Esophagus muscularis mucosa (tissue), 4 donors: ENCODE results near the gene ZNF556. TPM values are rescaled to one million over a fixed set of nuclear protein-coding genes. Genes with fewer than 3 reads are reported as not detected.
A peak's percentile ranks its signal among the peaks of the same experiment; 100 is the strongest.
"Not testable (repeated sequence)": the region's sequence is repeated elsewhere in the genome, so short reads cannot be mapped to it uniquely, and the experiment has no call there.

Source experiments
- DNase-seq: peaks from one replicate; pipeline ENCODE4 v3.0.0-alpha.2; 2017; ENCODE audit errors: extremely low spot score
- H3K27ac ChIP-seq, 4 donors: fragments of 200-600 bp; sonication (generic); replicated peaks in 1 of 4; 1 replicate in 3 of 4; 2 replicates in 1 of 4; pipeline ENCODE4 v1.5.1; 2016 to 2019; ENCODE audit warnings: mild to moderate bottlenecking in 1 of 4
- H3K27me3 ChIP-seq, 4 donors: fragments of 200-600 bp; sonication (generic); one replicate each; pipeline versions ENCODE4 v1.5.1 to v1.6.0; 2016 to 2019
- H3K36me3 ChIP-seq, 4 donors: fragments of 200-600 bp; sonication (generic); one replicate each; pipeline ENCODE4 v1.5.1; 2016 to 2019
- H3K4me1 ChIP-seq, 4 donors: fragments of 200-600 bp; sonication (generic); one replicate each; pipeline ENCODE4 v1.5.1; 2016 to 2019
- H3K4me3 ChIP-seq, 4 donors: fragments of 200-600 bp; sonication (generic); 1 replicate in 2 of 4; 2 replicates in 2 of 4; pipeline ENCODE4 v1.5.1; 2016 to 2019; ENCODE audit warnings: mild to moderate bottlenecking in 4 of 4, moderate library complexity in 1 of 4
- H3K9me3 ChIP-seq, 4 donors: fragments of 200-600 bp; sonication (generic); 1 replicate in 3 of 4; 2 replicates in 1 of 4; pipeline ENCODE4 v1.5.1; 2016 to 2019
- EP300 ChIP-seq: sonication (generic); formaldehyde crosslinking; IDR thresholded peaks from one replicate; pipeline ENCODE4 v1.6.1; 2017; ENCODE audit warnings: antibody characterized with exemption
- POLR2A ChIP-seq: fragments of 450-650 bp; IDR thresholded peaks from one replicate; pipeline ENCODE4 v1.6.1; 2017; ENCODE audit warnings: antibody characterized with exemption, moderate library complexity, mild to moderate bottlenecking, low read depth
- POLR2AphosphoS5 ChIP-seq, 2 donors: sonication (generic); formaldehyde crosslinking; IDR thresholded peaks; one replicate each; pipeline ENCODE4 v1.6.1; 2017; ENCODE audit warnings: antibody characterized with exemption in 2 of 2
- whole genome bisulfite sequencing: methylation state at CpG from one replicate; pipeline ENCODE4 v1.1.5; 2018; 5-methylcytosine and 5-hydroxymethylcytosine counted together
- intact Hi-C: fragments of 100-400 bp; cut with DNase I; formaldehyde crosslinking; loops from one replicate; pipeline ENCODE4 v1.15.1; 2023
- total RNA-seq, 4 donors: library from RNA; depleted of rRNA; stranded (reverse); fragments of >200 nt; gene quantifications; one replicate each; pipeline versions ENCODE4 v1.1.0 to v1.2.1, GENCODE V29; 2016
- TF ChIP-seq, protein P1 (sequence below), 3 experiments: fragments of 200-600 bp in 2 of 3; fragments of 450-650 bp in 1 of 3; sonication (generic) in 2 of 3; IDR thresholded peaks; one replicate each; pipeline ENCODE4 v1.5.1; 2017 to 2019; ENCODE audit warnings: antibody characterized with exemption in 3 of 3, mild to moderate bottlenecking in 2 of 3, moderate library complexity in 1 of 3

The ZNF556 gene
- total RNA-seq, 4 donors from 2014 or later: 0.42 TPM; not detected in 3

DNA sequence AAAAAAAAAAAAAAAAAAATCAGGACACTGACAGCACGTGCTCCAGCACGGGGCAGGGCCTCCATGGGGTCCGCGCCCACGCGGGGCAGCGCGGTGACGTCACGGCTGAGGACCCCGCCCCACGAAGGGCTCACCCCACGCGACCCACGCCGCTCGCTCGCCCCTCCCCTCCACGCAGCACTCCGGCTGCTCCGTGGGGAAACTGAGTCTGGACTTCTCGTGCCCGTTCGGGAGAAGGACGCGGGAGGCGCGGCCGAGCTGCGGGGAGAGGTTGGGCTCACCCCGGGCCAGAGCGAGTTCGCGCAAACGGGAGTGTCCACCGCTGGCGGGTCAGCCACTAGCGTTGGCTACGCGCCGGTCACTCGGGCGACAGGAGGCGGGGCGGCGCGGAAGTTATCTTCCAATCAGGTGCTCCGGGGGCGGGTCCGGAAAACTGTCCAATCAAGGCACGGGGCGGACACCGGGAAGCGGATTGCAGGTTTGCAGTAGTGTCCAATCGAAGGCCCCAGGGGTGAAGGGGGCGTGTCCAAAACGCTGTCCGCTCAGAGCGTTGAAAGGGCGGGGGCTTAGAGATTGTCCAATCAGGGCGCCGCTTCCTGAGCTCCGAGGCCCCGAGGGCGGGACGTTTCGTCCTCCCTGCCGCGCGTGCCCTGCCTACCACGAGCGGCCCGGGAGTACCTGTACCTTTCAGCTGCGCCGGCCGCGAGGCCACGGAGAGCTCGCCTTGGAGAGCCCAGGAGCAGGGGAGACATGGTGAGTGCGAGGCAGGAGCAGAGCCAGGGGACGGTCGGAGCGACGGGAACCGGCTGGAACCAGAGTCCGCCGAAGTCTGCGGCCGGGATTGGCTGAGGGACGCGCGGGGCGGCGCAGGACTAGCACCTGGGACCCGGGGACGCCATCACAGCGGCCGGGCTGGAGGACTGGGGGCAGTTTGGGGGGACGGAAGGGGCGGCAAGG, 33.4 kb downstream of the ZNF556 start, which contains the start of gene ZNF57:
Gene ZNF57, plus strand, starts transcription at position 633 of the 957 bp plus-strand sequence. Its CDS starts 118 bp downstream, at position 751.
- H3K27ac ChIP-seq: peak within 1 kb of the TSS; percentile 79 to 91 (median 88)
- H3K9me3 ChIP-seq: peaks cover 0 to 11% (median 9%) of the 10 kb centered on the region in 4 donors
- peaks cover 7 to 19% (median 17%) of the 10 kb centered on the region in 4 donors for H3K4me1 ChIP-seq
- H3K4me3 ChIP-seq: peak within 1 kb of the TSS; percentile 74 to 89 (median 77)
- no peaks in the 10 kb centered on the region for H3K36me3 ChIP-seq
- intact Hi-C loops: loop anchor here (5.0 kb wide), 1 partner anchor 42 kb away; the partner anchor contains the start of gene ZNF77
- under 1% methylated on average over 33 of the region's 100 CpGs for WGBS
- no peaks in the 10 kb centered on the region for H3K27me3 ChIP-seq
- TF ChIP-seq POLR2AphosphoS5 (IDR thresholded peaks at IDR 0.05) (peak; percentile 68 to 72), EP300 (no peak), POLR2A (peak; percentile 21)
- TF ChIP-seq, protein P1, sequence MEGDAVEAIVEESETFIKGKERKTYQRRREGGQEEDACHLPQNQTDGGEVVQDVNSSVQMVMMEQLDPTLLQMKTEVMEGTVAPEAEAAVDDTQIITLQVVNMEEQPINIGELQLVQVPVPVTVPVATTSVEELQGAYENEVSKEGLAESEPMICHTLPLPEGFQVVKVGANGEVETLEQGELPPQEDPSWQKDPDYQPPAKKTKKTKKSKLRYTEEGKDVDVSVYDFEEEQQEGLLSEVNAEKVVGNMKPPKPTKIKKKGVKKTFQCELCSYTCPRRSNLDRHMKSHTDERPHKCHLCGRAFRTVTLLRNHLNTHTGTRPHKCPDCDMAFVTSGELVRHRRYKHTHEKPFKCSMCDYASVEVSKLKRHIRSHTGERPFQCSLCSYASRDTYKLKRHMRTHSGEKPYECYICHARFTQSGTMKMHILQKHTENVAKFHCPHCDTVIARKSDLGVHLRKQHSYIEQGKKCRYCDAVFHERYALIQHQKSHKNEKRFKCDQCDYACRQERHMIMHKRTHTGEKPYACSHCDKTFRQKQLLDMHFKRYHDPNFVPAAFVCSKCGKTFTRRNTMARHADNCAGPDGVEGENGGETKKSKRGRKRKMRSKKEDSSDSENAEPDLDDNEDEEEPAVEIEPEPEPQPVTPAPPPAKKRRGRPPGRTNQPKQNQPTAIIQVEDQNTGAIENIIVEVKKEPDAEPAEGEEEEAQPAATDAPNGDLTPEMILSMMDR (IDR thresholded peaks at IDR 0.05): peak in 1 of 3 experiments; percentile 19
- DNase-seq: peak; percentile 100

DNA sequence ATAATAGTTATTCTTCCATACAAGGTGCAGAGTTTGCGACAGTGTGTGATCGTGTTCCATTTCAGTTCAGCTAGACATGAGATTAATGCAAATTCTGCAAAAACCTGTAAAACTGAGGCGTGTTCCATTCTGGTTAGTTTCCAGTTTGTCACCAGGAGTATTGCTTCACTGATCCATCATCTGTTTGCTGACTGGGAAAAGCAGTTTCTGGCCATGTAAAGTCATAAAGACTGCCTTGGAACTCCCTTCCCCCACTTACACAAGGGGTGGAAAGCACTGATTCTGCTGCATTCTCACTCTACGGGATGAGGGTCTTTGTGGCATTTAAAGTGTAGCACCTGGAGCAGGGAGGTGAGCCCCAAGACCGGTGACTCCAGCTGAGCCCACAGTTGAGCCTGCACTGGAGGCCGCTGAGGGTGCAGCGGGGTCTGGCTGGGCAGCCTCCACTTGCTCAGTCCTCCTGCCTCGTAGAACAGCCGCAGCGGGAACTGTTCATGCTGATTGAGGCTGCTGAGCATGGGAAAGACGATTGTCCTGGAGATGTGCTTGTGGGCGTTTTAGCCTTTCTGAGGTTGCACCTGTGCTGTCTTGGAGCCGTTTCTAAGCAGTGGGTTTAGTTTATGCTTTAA, 35.6 kb downstream of the ZNF556 start:
- DNase-seq: no peak
- Histone ChIP-seq H3K4me1 (peaks cover 7 to 19% (median 17%) of the 10 kb centered on the region in 4 donors), H3K27ac (no peak overlapping the region), H3K4me3 (no peak overlapping the region), H3K9me3 (no peaks in the 10 kb centered on the region), H3K36me3 (no peaks in the 10 kb centered on the region), H3K27me3 (no peaks in the 10 kb centered on the region)
- intact Hi-C loops: loop anchor here (5.0 kb wide), 1 partner anchor 40 kb away; the partner anchor contains the start of gene ZNF77
- TF ChIP-seq, protein P1 (IDR thresholded peaks at IDR 0.05): no peak
- TF ChIP-seq POLR2AphosphoS5 (IDR thresholded peaks at IDR 0.05): no peak
- TF ChIP-seq POLR2A: no peak
- no peak for TF ChIP-seq EP300
- WGBS: 90% methylated on average over 13 of the region's 13 CpGs

DNA sequence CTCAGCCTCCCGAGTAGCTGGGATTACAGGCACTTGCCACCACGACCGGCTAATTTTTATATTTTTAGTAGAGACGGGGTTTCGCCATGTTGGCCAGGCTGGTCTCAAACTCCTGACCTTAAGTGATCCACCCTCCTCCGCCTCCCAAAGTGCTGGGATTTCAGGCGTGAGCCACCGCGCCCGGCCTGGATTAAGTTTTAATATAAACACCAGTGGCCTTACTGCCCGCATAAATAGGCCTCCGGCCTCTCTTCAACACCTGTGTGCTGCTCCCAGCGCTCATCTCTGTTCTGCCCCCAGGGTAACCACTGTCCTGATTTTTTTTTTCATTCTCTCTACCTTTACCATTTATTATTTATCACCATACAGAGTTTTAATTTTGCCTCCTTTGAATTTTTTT, 36.2 kb downstream of the ZNF556 start:
- not testable (repeated sequence) for H3K9me3 ChIP-seq, H3K4me3 ChIP-seq, H3K27me3 ChIP-seq, DNase-seq, H3K36me3 ChIP-seq, H3K27ac ChIP-seq
- WGBS: 93% methylated on average over 13 of the region's 13 CpGs
- H3K4me1 ChIP-seq: peaks cover 7 to 19% (median 17%) of the 10 kb centered on the region in 4 donors
- intact Hi-C loops: loop anchor here (5.0 kb wide), 1 partner anchor 39 kb away; the partner anchor contains the start of gene ZNF77

DNA sequence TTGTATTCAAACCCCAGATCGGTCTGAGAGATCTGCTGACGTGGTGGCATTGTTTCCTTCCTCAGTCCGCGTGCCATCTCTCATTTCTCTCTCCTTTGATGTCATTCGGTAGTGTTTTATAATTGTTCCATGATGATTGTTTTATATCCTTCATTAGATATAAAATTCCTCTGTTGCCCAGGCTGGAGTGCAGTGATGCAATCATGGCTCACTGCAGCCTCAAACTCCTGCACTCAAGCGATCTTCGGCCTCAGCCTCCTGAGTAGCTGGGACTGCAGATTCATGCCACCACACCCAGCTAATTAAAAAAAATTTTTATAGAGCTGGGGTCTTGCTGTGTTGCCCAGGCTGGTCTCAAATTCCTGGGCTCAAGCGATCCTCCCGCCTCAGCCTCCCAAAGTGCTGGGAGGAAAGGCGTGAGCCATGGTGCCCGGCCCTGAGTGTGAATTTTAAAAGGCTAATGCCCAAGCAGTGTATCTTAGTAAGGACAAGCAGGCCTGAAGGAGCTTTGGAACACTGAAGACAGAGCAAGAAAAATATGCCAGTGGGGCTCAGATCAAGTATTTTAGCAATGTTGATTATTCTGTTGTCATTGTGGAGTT, 38.9 kb downstream of the ZNF556 start:
- Histone ChIP-seq H3K27ac (no peak overlapping the region), H3K27me3 (no peaks in the 10 kb centered on the region), H3K4me1 (peaks cover 7 to 19% (median 12%) of the 10 kb centered on the region in 4 donors), H3K9me3 (no peaks in the 10 kb centered on the region), H3K4me3 (no peak overlapping the region), H3K36me3 (no peaks in the 10 kb centered on the region)
- TF ChIP-seq EP300 (no peak), POLR2A (no peak), POLR2AphosphoS5 (IDR thresholded peaks at IDR 0.05) (no peak)
- TF ChIP-seq, protein P1 (IDR thresholded peaks at IDR 0.05): no peak
- intact Hi-C loops: no loop called here
- DNase-seq: no peak
- WGBS: 91% methylated on average over 11 of the region's 11 CpGs
